Kidney epithelial cell (primary cell): ENCODE data around the gene LAMB3. TPM values are rescaled to one million over a fixed set of nuclear protein-coding genes. Genes with fewer than 3 reads are reported as not detected.

Source experiments
- DNase-seq: peaks from one replicate; pipeline ENCODE4 v3.0.0-alpha.2; 2010; ENCODE audit warnings: low read depth
- H3K27me3 ChIP-seq: 2 replicates; pipeline ENCODE4 v1.6.0; 2011; ENCODE audit warnings: low read length; ENCODE audit not compliant: control insufficient read depth, insufficient read depth
- H3K36me3 ChIP-seq: 2 replicates; pipeline ENCODE4 v1.5.1; 2011; ENCODE audit warnings: low read length; ENCODE audit not compliant: control insufficient read depth, insufficient read depth
- H3K4me3 ChIP-seq: 2 replicates; pipeline ENCODE4 v1.5.1; 2011; ENCODE audit warnings: low read depth, mild to moderate bottlenecking, control low read depth, low read length
- CTCF ChIP-seq: IDR thresholded peaks from 2 replicates; pipeline ENCODE4 v1.5.1; 2011; ENCODE audit warnings: mild to moderate bottlenecking, moderate library complexity, low read length, control low read depth, inconsistent platforms; ENCODE audit not compliant: insufficient read depth, poor library complexity, severe bottlenecking
- total RNA-seq: library from RNA; depleted of rRNA; stranded (reverse); fragments of >200 nt; gene quantifications from 2 replicates; pipeline ENCODE4 v1.2.3, GENCODE V29; 2015

LAMB3 gene
- total RNA-seq, 1 donor from 2014 or later: 343 TPM

DNA sequence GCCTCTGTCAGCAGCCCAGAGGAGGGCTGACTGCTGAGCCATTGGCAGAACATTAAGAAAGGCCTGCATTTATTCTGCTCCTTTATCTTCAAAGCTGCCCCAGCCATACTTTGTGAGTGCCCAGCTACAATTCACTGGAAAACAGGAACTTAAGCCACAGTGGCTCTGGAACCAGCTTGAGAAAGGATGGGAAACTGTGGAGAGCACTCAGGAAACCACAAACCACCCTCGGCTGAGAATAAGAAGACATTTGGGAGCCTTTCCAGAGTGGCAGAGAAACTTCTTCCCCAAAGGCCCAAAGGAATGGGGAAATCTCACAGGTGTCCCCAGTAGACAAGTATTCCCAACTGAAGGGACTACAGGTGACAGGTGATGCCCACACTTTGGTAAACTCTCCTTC lies 1.8 kb downstream of the LAMB3 start:
- TF ChIP-seq CTCF: no peak
- no peak overlapping the region for H3K4me3 ChIP-seq
- no peaks in the 10 kb centered on the region for H3K36me3 ChIP-seq
- no peaks in the 10 kb centered on the region for H3K27me3 ChIP-seq
- DNase-seq: no peak

- no peak for TF ChIP-seq CTCF
- Histone ChIP-seq H3K27me3 (no peaks in the 10 kb centered on the region), H3K36me3 (no peaks in the 10 kb centered on the region), H3K4me3 (no peak overlapping the region)
- peak; percentile 90 for DNase-seq
Measured at GRCh38 chr1:209648931-209649776, 3.1 kb downstream of the LAMB3 start.

DNA sequence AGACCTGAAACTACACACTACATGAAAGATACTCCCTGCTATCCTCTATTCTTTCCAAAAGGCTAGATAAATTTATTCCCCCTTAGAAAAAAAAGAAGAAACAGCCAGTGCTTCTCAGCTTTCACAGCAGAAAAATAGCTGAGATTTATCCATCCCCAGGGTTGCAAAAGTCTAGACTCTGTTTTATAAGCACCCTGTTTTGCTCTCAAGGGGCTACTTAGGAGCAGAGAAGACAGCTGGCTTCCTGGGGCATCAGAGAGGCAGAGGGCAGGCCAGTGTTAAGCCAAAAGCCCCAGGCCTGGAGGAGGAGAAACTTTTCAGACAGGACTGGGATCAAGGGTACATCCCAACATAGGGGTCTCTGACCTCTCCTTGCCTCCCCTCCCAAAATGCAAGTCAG lies 3.9 kb downstream of the LAMB3 start:
- no peaks in the 10 kb centered on the region for H3K27me3 ChIP-seq
- no peaks in the 10 kb centered on the region for H3K36me3 ChIP-seq
- DNase-seq: no peak
- H3K4me3 ChIP-seq: no peak overlapping the region
- no peak for TF ChIP-seq CTCF

DNA sequence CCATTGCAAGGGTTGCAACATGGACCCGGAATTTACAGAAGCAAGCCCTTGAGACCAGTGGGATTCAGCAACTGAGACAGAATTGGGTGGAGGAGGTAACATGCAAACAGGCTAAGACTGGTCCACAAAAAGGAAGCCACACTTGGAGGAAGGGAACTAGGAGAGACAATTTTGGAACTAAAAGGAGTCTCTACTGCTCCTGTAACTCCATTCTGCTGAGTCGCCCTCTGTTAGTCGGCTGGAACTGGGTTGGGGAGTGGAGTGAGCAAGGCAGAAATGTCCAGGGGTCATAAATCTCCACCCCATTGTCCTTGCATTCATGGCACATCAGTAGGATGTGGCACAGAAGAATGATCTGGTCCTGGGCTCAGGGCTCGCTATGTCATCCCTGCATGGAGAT lies 5.1 kb downstream of the LAMB3 start:
- DNase-seq: no peak
- Histone ChIP-seq H3K4me3 (no peak overlapping the region), H3K27me3 (no peaks in the 10 kb centered on the region), H3K36me3 (no peaks in the 10 kb centered on the region)
- no peak for TF ChIP-seq CTCF

GRCh38 chr1:209646558-209646957 lies 5.7 kb downstream of the LAMB3 start:
- TF ChIP-seq CTCF: peak; percentile 33
- no peak for DNase-seq
- Histone ChIP-seq H3K27me3 (no peaks in the 10 kb centered on the region), H3K36me3 (no peaks in the 10 kb centered on the region), H3K4me3 (no peak overlapping the region)
